Immature natural killer cell (primary cell): Measurements from ENCODE around the gene SH2D2A. TPM values are rescaled to one million over a fixed set of nuclear protein-coding genes. Genes with fewer than 3 reads are reported as not detected.

Source experiments
- DNase-seq, 3 donors: peaks; one replicate each; pipeline ENCODE4 v3.0.0; 2022; ENCODE audit warnings: mixed read lengths in 1 of 3
- H3K27ac Mint-ChIP-seq, 6 donors: one replicate each; pipeline ENCODE4 v1.8.0; 2020; ENCODE audit warnings: mixed read lengths in 6 of 6, mild to moderate bottlenecking in 5 of 6, inconsistent platforms in 4 of 6, moderate library complexity in 3 of 6
- H3K27me3 Mint-ChIP-seq, 3 donors: one replicate each; pipeline ENCODE4 v1.8.0; 2020 to 2021; ENCODE audit warnings: low read depth in 3 of 3, mild to moderate bottlenecking in 3 of 3, mixed read lengths in 3 of 3, moderate library complexity in 3 of 3, inconsistent platforms in 1 of 3
- H3K36me3 Mint-ChIP-seq, 3 donors: one replicate each; pipeline ENCODE4 v1.8.0; 2020; ENCODE audit warnings: mixed read lengths in 3 of 3, inconsistent platforms in 2 of 3, mild to moderate bottlenecking in 2 of 3
- H3K4me1 Mint-ChIP-seq, 2 donors: one replicate each; pipeline ENCODE4 v1.8.0; 2020; ENCODE audit warnings: inconsistent platforms in 2 of 2, mild to moderate bottlenecking in 2 of 2, mixed read lengths in 2 of 2, moderate library complexity in 1 of 2
- H3K4me3 Mint-ChIP-seq, 5 donors: one replicate each; pipeline ENCODE4 v1.8.0; 2020; ENCODE audit warnings: mild to moderate bottlenecking in 5 of 5, mixed read lengths in 5 of 5, inconsistent platforms in 3 of 5, moderate library complexity in 3 of 5
- H3K9me3 Mint-ChIP-seq, 6 donors: one replicate each; pipeline ENCODE4 v1.8.0; 2020; ENCODE audit warnings: mild to moderate bottlenecking in 6 of 6, mixed read lengths in 6 of 6, inconsistent platforms in 4 of 6, moderate library complexity in 3 of 6
- polyA plus RNA-seq, 3 donors: library from polyadenylated mRNA; unstranded; fragments of 300-500 nt; fragmentation: Illumina TruSeq; gene quantifications; one replicate each; pipeline ENCODE4 v1.2.3, GENCODE V29; 2021

The SH2D2A gene
- polyA plus RNA-seq = 100 to 1,000 TPM in 1 of 3 donors, 10 to 100 TPM in 2; 76.4 to 139 (median 84.1) TPM

DNA sequence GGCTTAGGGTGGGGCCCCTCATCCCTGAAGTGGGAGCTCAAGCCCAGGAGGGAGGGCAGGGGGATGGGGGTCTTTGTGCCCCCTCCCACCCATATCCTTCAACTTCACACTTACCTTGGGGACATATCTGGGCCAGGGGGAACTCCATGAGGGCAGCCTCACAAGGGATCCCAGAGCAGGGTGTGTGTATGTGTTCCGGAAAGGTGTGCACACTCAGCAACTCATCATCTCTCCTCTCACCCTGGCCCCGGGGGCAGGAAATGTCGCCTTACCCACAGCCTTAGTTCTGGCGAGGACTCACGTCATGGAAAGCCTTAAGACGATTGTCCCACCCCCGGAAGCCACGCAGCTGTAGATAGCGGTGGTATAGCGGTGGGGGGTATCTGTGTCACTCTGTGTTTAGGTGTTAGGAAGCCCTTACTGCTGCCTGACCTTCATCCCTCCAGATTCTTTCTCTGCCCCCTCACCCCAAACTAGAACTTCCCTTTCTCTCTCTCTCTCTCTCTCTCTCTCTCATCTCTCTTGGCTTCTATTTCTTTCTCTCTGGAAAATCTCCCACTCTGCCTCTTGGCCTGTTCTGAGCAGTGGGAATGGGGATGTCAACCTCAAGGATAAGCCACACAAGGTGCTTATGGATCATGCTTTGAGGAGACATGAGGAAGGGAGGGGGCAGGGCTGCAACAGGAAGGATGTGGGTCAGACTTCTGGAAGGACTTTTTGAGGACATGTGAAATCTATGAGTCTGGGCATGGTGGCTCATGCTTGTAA, at the start of gene SH2D2A:
SH2D2A (minus strand) TSS at position 288 of the 768 bp plus-strand sequence; CDS start at position 148, 140 bp downstream.
- Mint-ChIP-seq H3K4me1 (peaks cover 68 to 70% of the 10 kb centered on the region in 2 donors), H3K27me3 (peaks cover 24 to 56% (median 55%) of the 10 kb centered on the region in 3 donors), H3K27ac (peak within 1 kb of the TSS; percentile 98 to 100 (median 100)), H3K36me3 (peaks cover 19 to 23% (median 20%) of the 10 kb centered on the region in 3 donors), H3K9me3 (no peaks in the 10 kb centered on the region), H3K4me3 (peak within 1 kb of the TSS; percentile 84 to 96 (median 94))
- DNase-seq = peak; percentile 98 to 99 (median 99)

GRCh38 chr1:156865865-156866248, 49.2 kb upstream of the SH2D2A start:
- Mint-ChIP-seq H3K36me3 (peaks cover 0 to 4% (median 0%) of the 10 kb centered on the region in 3 donors), H3K27ac (peak overlapping the region in 1 of 6 donors; percentile 65), H3K4me3 (no peak overlapping the region), H3K4me1 (peaks cover 8 to 11% of the 10 kb centered on the region in 2 donors), H3K9me3 (no peaks in the 10 kb centered on the region), H3K27me3 (peaks cover 12 to 18% (median 16%) of the 10 kb centered on the region in 3 donors)
- DNase-seq = no peak

- peak overlapping the region in 1 of 6 donors; percentile 65 for H3K27ac Mint-ChIP-seq
- no peaks in the 10 kb centered on the region for H3K9me3 Mint-ChIP-seq
- peaks cover 12 to 13% of the 10 kb centered on the region in 2 donors for H3K4me1 Mint-ChIP-seq
- H3K36me3 Mint-ChIP-seq = peaks cover 0 to 4% (median 0%) of the 10 kb centered on the region in 3 donors
- DNase-seq = no peak
- H3K27me3 Mint-ChIP-seq = peaks cover 14 to 19% (median 16%) of the 10 kb centered on the region in 3 donors
- H3K4me3 Mint-ChIP-seq = no peak overlapping the region
These were observed 48.6 kb upstream of the SH2D2A start for GRCh38 chr1:156865258-156865657.

- no peak for DNase-seq
- Mint-ChIP-seq H3K9me3 (no peaks in the 10 kb centered on the region), H3K36me3 (peaks cover 0 to 4% (median 0%) of the 10 kb centered on the region in 3 donors), H3K4me1 (peaks cover 17% of the 10 kb centered on the region in 2 donors), H3K27me3 (peaks cover 16 to 23% (median 18%) of the 10 kb centered on the region in 3 donors), H3K4me3 (no peak overlapping the region), H3K27ac (no peak overlapping the region)
These were observed 48.1 kb upstream of the SH2D2A start for GRCh38 chr1:156864796-156865195.

DNA sequence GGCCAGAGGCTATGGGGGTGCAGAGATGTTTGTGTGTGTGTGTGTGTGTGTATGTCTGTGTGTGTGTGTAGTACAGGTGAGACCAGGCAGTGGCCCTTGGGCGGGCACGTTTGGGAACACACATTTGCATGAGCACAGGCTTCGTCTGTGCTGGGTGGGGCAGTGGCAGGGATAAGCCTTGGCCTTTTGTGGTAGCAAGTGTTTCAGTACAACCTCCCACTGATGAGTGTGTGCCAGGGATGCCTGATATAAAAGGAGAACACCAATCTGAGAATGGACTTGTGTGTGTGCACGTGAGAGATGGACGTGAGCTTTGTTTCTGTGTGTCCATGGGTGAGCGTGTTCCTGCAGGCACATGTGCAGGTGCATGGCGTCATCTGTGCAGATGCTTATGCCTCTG, 47.0 kb upstream of the SH2D2A start:
- H3K27ac Mint-ChIP-seq = no peak overlapping the region
- peaks cover 18 to 23% (median 18%) of the 10 kb centered on the region in 3 donors for H3K27me3 Mint-ChIP-seq
- peaks cover 23 to 25% of the 10 kb centered on the region in 2 donors for H3K4me1 Mint-ChIP-seq
- H3K9me3 Mint-ChIP-seq = no peaks in the 10 kb centered on the region
- DNase-seq = no peak
- no peak overlapping the region for H3K4me3 Mint-ChIP-seq
- H3K36me3 Mint-ChIP-seq = peaks cover 0 to 4% (median 0%) of the 10 kb centered on the region in 3 donors

GRCh38 chr1:156862997-156863599, 46.5 kb upstream of the SH2D2A start:
- H3K4me1 Mint-ChIP-seq = peaks cover 25 to 28% of the 10 kb centered on the region in 2 donors
- H3K9me3 Mint-ChIP-seq = no peaks in the 10 kb centered on the region

GRCh38 chr1:156862584-156862983, 45.9 kb upstream of the SH2D2A start:
- no peak overlapping the region for H3K4me3 Mint-ChIP-seq
- peaks cover 18 to 25% (median 20%) of the 10 kb centered on the region in 3 donors for H3K27me3 Mint-ChIP-seq
- H3K27ac Mint-ChIP-seq = no peak overlapping the region
- H3K9me3 Mint-ChIP-seq = no peaks in the 10 kb centered on the region
- H3K4me1 Mint-ChIP-seq = peaks cover 25 to 28% of the 10 kb centered on the region in 2 donors
- H3K36me3 Mint-ChIP-seq = peaks cover 0 to 4% (median 0%) of the 10 kb centered on the region in 3 donors
- DNase-seq = no peak

More at GRCh38 chr1:156862997-156863599, 46.5 kb upstream of the SH2D2A start:
- H3K36me3 Mint-ChIP-seq = peaks cover 0 to 4% (median 0%) of the 10 kb centered on the region in 3 donors
- no peak overlapping the region for H3K27ac Mint-ChIP-seq
- H3K4me3 Mint-ChIP-seq = peak overlapping the region in 2 of 5 donors; percentile 5 to 28
- H3K27me3 Mint-ChIP-seq = peaks cover 18 to 25% (median 18%) of the 10 kb centered on the region in 3 donors
- no peak for DNase-seq

DNA sequence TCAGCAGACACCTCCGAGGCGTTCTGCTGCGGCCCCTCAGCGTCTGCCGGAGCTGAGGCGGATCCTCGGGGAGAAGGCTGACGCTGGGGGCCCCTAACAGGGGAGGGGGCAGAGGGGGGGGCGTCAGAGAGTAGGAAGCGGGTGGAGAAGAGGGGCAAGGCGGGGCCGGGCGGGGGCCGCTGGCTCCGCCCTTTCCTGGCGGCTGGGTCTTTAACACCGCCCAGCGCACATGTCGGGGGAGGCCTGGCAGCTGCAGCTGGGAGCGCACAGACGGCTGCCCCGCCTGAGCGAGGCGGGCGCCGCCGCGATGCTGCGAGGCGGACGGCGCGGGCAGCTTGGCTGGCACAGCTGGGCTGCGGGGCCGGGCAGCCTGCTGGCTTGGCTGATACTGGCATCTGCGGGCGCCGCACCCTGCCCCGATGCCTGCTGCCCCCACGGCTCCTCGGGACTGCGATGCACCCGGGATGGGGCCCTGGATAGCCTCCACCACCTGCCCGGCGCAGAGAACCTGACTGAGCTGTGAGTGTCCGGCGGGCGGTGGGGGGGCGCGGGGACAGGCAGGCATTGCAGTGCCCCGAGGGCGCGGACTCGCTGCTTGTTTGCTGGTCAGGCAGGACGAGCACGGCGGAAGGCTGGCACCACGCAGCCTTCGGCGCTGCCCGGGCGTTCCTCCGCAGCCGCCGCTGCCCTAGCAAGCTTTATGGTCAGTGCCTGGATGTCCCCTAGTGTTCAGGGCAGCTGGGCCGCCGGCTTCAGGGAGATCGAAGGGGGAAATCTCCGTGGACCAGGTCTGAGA, 44.2 kb upstream of the SH2D2A start, which contains the start of gene NTRK1:
NTRK1 (plus strand) TSS at position 238 of the 796 bp plus-strand sequence; CDS start at position 308, 70 bp downstream.
- H3K4me1 Mint-ChIP-seq = peaks cover 18 to 27% of the 10 kb centered on the region in 2 donors
- H3K36me3 Mint-ChIP-seq = peaks cover 0 to 4% (median 0%) of the 10 kb centered on the region in 3 donors
- no peaks in the 10 kb centered on the region for H3K9me3 Mint-ChIP-seq
- peak within 1 kb of the TSS; percentile 80 to 90 (median 88) for H3K4me3 Mint-ChIP-seq
- DNase-seq = peak; percentile 49 to 60 (median 58)
- H3K27me3 Mint-ChIP-seq = peaks cover 18 to 25% (median 18%) of the 10 kb centered on the region in 3 donors
- H3K27ac Mint-ChIP-seq = peak within 1 kb of the TSS in 4 of 6 donors; percentile 36 to 81 (median 48)

DNA sequence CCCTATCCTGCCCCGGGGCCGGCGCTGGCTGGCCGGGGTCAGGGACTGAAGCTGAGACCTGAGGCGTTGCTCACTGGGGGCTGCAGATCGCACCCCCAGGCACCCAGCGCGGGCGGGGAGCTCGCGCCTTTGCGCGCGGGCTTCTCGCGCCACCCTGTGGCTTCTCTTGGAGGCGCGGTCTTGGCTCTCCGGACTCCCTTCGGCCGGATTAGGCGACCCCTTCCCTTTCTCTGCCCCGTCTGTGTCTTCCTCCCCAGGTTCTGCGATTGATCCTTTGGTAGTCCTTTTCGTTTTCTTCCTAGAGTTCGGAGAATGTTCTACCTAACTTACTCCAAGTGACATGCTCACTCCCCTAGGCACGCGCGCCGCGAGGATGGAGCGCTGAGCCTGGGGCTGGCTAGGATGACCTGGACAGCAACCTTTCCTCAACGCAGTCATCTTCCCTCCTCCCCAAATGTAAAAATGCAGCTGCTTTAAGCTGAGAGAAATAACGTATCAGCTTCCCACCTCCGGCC, 43.5 kb upstream of the SH2D2A start:
- Mint-ChIP-seq H3K9me3 (no peaks in the 10 kb centered on the region), H3K27me3 (peaks cover 17 to 25% (median 18%) of the 10 kb centered on the region in 3 donors), H3K4me1 (peaks cover 16 to 21% of the 10 kb centered on the region in 2 donors), H3K36me3 (peaks cover 0 to 4% (median 0%) of the 10 kb centered on the region in 3 donors), H3K4me3 (peak overlapping the region; percentile 80 to 90 (median 88)), H3K27ac (peak overlapping the region in 4 of 6 donors; percentile 36 to 81 (median 48))
- peak; percentile 64 to 70 (median 66) for DNase-seq

- Mint-ChIP-seq H3K27ac (peak overlapping the region in 2 of 6 donors; percentile 28 to 81), H3K4me1 (peaks cover 16 to 21% of the 10 kb centered on the region in 2 donors)
- DNase-seq = no peak
These were observed 43.0 kb upstream of the SH2D2A start for GRCh38 chr1:156859523-156860112.

DNA sequence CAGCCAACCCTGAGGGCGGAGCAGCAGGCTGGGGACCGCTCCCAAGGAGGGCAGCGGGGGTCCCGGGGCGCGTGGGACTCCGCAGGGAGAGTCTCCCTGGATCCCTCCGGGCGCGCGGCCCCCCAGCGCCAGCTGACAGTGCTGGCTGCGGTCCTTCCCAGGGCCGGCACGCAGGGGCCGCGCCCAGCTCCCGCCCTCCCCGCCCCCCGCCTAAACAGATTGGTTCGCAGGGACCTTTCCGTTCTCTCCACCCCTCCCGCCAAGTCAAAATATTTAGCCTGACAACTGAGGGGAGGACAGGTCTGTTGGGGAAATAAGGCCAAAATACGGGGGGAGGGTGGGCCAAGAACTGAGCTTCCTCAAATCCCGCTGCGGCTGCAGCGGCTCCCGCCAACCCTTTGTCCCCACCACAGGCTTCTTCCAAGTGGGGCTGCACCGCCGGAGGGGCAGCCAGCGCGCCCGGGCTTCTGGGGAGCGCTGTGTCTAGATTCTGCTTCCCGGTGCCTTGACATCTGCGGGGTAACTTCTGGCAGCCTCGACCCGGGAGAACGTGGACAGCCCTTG, 42.4 kb upstream of the SH2D2A start, which contains the start of gene INSRR:
INSRR (minus strand) TSS at position 159 of the 564 bp plus-strand sequence. CDS start 496 bp downstream, outside the sequence.
- peaks cover 0 to 4% (median 0%) of the 10 kb centered on the region in 3 donors for H3K36me3 Mint-ChIP-seq
- DNase-seq = no peak
- H3K9me3 Mint-ChIP-seq = no peaks in the 10 kb centered on the region
- H3K4me3 Mint-ChIP-seq = peak within 1 kb of the TSS; percentile 80 to 90 (median 88)
- peak within 1 kb of the TSS in 3 of 6 donors; percentile 28 to 81 (median 71) for H3K27ac Mint-ChIP-seq
- H3K27me3 Mint-ChIP-seq = peaks cover 17 to 25% (median 21%) of the 10 kb centered on the region in 3 donors
- H3K4me1 Mint-ChIP-seq = peaks cover 16 to 21% of the 10 kb centered on the region in 2 donors

More at GRCh38 chr1:156859523-156860112, 43.0 kb upstream of the SH2D2A start:
- H3K9me3 Mint-ChIP-seq = no peaks in the 10 kb centered on the region
- peaks cover 17 to 25% (median 19%) of the 10 kb centered on the region in 3 donors for H3K27me3 Mint-ChIP-seq
- peak overlapping the region; percentile 80 to 90 (median 88) for H3K4me3 Mint-ChIP-seq
- H3K36me3 Mint-ChIP-seq = peaks cover 0 to 4% (median 0%) of the 10 kb centered on the region in 3 donors

- peaks cover 16 to 21% of the 10 kb centered on the region in 2 donors for H3K4me1 Mint-ChIP-seq
- peak overlapping the region in 2 of 6 donors; percentile 32 to 71 for H3K27ac Mint-ChIP-seq
- no peak for DNase-seq
- peak overlapping the region; percentile 12 to 74 (median 18) for H3K4me3 Mint-ChIP-seq
- H3K9me3 Mint-ChIP-seq = no peaks in the 10 kb centered on the region
- peaks cover 17 to 24% (median 19%) of the 10 kb centered on the region in 3 donors for H3K27me3 Mint-ChIP-seq
- H3K36me3 Mint-ChIP-seq = peaks cover 0 to 4% (median 0%) of the 10 kb centered on the region in 3 donors
These were observed 41.9 kb upstream of the SH2D2A start for GRCh38 chr1:156858555-156858956.
